Measurements from ENCODE around the gene ACADS.

GRCh38 chr12:120734210-120734609 lies 8.6 kb downstream of the ACADS start:
- TF ChIP-seq EZH2 (IDR thresholded peaks at IDR 0.05; ENCODE audit: low read length) (no peak), CTCF (optimal IDR thresholded peaks at IDR 0.05 in 1 of 3, IDR thresholded peaks at IDR 0.05 in 1 of 3, conservative IDR thresholded peaks at IDR 0.05 in 1 of 3; ENCODE audit: extremely low read depth in 1 of 3, insufficient read depth in 2 of 3, low read length in 3 of 3) (no peak)

Measured in keratinocyte (primary cell).